Liver (tissue), 3 donors: Measurements from ENCODE around the gene ATP8B3.

Source experiments
- CTCF ChIP-seq: fragments of 150-350 bp; IDR thresholded peaks from 2 replicates; pipeline ENCODE4 v1.5.1; 2017; ENCODE audit warnings: improper control_type of control experiment, low read depth, low read length; ENCODE audit not compliant: missing input control
- HNF4G ChIP-seq: IDR thresholded peaks from 2 replicates; pipeline ENCODE4 v1.6.1; 2016; ENCODE audit warnings: antibody characterized with exemption
- JUND ChIP-seq, 2 donors: IDR thresholded peaks; 2 replicates each; pipeline ENCODE4 v1.6.1; 2016; ENCODE audit warnings: antibody characterized with exemption in 2 of 2
- MAX ChIP-seq: IDR thresholded peaks from 2 replicates; pipeline ENCODE4 v1.6.1; 2016; ENCODE audit warnings: antibody characterized with exemption
- RXRA ChIP-seq, 2 donors: IDR thresholded peaks; 2 replicates each; pipeline ENCODE4 v1.6.1; 2017 to 2018; ENCODE audit warnings: antibody characterized with exemption in 2 of 2, mild to moderate bottlenecking in 1 of 2
- TAF1 ChIP-seq: conservative IDR thresholded peaks from 2 replicates; pipeline ENCODE4 v1.6.1; 2016; ENCODE audit warnings: antibody characterized with exemption, mild to moderate bottlenecking
- ZBTB33 ChIP-seq: IDR thresholded peaks from 2 replicates; pipeline ENCODE4 v1.6.1; 2016; ENCODE audit warnings: antibody characterized with exemption
- TF ChIP-seq, protein P1 (sequence below): IDR thresholded peaks from 2 replicates; pipeline ENCODE4 v1.6.1; 2016; ENCODE audit warnings: antibody characterized with exemption, mild to moderate bottlenecking
- donor health status: healthy.
- donor health status: healthy.

GRCh38 chr19:1850809-1851653 is 39.0 kb upstream of the ATP8B3 start:
- TF ChIP-seq CTCF (peak; percentile 24), HNF4G (no peak), TAF1 (no peak), ZBTB33 (no peak), MAX (no peak), JUND (IDR thresholded peaks at IDR 0.05) (no peak), RXRA (IDR thresholded peaks at IDR 0.05) (no peak)
- TF ChIP-seq, protein P1, sequence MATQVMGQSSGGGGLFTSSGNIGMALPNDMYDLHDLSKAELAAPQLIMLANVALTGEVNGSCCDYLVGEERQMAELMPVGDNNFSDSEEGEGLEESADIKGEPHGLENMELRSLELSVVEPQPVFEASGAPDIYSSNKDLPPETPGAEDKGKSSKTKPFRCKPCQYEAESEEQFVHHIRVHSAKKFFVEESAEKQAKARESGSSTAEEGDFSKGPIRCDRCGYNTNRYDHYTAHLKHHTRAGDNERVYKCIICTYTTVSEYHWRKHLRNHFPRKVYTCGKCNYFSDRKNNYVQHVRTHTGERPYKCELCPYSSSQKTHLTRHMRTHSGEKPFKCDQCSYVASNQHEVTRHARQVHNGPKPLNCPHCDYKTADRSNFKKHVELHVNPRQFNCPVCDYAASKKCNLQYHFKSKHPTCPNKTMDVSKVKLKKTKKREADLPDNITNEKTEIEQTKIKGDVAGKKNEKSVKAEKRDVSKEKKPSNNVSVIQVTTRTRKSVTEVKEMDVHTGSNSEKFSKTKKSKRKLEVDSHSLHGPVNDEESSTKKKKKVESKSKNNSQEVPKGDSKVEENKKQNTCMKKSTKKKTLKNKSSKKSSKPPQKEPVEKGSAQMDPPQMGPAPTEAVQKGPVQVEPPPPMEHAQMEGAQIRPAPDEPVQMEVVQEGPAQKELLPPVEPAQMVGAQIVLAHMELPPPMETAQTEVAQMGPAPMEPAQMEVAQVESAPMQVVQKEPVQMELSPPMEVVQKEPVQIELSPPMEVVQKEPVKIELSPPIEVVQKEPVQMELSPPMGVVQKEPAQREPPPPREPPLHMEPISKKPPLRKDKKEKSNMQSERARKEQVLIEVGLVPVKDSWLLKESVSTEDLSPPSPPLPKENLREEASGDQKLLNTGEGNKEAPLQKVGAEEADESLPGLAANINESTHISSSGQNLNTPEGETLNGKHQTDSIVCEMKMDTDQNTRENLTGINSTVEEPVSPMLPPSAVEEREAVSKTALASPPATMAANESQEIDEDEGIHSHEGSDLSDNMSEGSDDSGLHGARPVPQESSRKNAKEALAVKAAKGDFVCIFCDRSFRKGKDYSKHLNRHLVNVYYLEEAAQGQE, result no peak
